LNCaP clone FGC (cell line): ENCODE results near the gene ASIC1.

Experiments used
- DNase-seq: peaks from one replicate; pipeline ENCODE4 v3.0.0-alpha.2; 2011; ENCODE audit warnings: low read depth
- H3K4me3 ChIP-seq: 2 replicates; pipeline ENCODE4 v1.5.1; 2011; ENCODE audit warnings: mild to moderate bottlenecking, low read depth, low read length, control low read depth
- TF ChIP-seq, protein P1 (sequence below): IDR thresholded peaks from 2 replicates; pipeline ENCODE4 v1.5.1; 2012; ENCODE audit warnings: mild to moderate bottlenecking; ENCODE audit not compliant: control insufficient read depth, insufficient read depth; ENCODE audit errors: extremely low read depth

Gene ASIC1

DNA sequence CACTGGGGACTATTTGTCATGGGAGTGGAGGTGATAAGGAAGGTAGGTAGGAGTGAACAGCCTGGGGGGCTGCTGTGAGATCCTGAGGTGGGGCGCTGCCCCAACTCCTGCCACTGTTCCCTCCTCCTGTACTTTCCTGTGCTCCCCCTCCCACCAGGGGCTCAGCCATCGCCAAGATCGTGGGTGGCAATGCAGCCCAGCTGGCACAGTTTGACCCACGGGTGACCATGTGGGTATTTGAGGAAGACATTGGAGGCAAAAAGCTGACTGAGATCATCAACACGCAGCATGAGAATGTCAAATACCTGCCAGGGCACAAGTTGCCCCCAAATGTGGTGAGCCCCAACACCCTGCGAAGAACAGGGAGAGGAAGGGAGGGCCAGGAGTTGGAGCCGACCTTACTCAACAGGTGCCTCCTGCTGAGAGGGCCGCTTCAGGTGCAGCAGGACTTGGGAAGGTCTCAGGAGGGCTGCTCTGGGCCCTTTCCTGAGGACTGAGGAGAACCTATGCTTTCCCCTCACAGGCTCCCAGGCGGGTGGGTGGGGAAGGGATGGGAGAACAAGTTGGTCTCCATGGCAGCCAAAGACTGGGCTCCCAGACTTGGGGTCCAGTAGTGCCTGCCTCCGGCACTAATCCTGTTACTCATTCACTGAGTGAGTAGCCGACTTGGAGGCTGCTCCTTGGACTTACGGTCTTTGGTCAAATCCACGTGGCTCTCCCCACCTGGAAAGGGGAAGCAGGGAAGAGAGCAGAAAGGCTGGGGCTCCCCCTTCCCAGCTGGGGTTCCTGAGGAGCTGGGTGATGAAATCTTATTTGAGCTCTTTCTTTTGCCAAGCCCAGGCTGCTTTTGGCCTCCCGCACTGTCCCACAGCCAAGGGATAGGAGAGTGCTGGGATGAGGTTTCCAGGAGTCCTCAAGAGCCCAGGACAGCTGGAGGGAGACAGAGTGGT, 47.3 kb downstream of the ASIC1 start:
- H3K4me3 ChIP-seq = no peak overlapping the region
- TF ChIP-seq, protein P1, sequence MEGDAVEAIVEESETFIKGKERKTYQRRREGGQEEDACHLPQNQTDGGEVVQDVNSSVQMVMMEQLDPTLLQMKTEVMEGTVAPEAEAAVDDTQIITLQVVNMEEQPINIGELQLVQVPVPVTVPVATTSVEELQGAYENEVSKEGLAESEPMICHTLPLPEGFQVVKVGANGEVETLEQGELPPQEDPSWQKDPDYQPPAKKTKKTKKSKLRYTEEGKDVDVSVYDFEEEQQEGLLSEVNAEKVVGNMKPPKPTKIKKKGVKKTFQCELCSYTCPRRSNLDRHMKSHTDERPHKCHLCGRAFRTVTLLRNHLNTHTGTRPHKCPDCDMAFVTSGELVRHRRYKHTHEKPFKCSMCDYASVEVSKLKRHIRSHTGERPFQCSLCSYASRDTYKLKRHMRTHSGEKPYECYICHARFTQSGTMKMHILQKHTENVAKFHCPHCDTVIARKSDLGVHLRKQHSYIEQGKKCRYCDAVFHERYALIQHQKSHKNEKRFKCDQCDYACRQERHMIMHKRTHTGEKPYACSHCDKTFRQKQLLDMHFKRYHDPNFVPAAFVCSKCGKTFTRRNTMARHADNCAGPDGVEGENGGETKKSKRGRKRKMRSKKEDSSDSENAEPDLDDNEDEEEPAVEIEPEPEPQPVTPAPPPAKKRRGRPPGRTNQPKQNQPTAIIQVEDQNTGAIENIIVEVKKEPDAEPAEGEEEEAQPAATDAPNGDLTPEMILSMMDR = no peak
- DNase-seq = no peak

DNA sequence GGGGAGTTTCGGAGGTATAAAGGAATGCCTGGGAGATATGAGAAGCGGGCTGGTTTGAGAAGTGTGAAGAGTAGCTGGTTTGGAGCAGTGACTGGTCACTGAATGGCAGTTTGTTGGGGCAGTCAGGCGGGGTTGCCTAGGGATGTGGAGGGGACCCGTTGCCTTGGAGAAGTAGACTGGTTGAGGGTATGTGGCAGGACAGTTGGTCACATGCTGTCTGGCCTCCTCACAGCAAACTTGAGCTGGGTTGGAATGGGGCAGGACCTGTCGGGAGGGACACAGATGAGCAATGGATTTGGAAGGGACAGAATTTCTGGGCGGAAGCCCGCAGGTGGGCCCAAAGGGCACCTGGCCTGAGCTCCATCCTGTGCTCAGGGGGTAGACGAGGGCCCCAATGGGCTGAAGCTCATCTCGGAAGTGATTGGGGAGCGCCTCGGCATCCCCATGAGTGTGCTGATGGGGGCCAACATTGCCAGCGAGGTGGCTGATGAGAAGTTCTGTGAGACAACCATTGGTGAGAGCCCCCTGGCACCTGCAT, 48.6 kb downstream of the ASIC1 start:
- H3K4me3 ChIP-seq = no peak overlapping the region
- TF ChIP-seq, protein P1 = no peak
- no peak for DNase-seq

DNA sequence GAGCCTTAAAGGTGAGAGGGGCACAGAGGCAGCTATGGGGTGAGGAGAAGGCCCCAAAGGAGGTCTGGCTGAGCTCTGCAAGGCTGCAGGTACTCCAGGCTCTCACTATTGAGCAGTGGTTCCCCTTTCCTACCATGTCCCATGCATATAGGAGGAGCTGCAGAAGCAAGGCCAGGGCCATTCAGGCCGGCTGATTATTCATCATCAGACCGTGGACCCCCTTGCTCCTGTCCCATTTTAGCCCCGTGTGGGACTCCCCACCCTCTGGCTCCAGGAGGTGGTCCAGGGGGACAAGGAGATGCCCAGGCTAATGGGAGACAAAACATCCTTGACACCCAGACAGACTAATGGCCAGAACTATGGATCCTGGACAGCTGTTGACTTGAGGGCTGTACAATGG, 49.5 kb downstream of the ASIC1 start:
- TF ChIP-seq, protein P1 = no peak
- DNase-seq = no peak
- H3K4me3 ChIP-seq = no peak overlapping the region

DNA sequence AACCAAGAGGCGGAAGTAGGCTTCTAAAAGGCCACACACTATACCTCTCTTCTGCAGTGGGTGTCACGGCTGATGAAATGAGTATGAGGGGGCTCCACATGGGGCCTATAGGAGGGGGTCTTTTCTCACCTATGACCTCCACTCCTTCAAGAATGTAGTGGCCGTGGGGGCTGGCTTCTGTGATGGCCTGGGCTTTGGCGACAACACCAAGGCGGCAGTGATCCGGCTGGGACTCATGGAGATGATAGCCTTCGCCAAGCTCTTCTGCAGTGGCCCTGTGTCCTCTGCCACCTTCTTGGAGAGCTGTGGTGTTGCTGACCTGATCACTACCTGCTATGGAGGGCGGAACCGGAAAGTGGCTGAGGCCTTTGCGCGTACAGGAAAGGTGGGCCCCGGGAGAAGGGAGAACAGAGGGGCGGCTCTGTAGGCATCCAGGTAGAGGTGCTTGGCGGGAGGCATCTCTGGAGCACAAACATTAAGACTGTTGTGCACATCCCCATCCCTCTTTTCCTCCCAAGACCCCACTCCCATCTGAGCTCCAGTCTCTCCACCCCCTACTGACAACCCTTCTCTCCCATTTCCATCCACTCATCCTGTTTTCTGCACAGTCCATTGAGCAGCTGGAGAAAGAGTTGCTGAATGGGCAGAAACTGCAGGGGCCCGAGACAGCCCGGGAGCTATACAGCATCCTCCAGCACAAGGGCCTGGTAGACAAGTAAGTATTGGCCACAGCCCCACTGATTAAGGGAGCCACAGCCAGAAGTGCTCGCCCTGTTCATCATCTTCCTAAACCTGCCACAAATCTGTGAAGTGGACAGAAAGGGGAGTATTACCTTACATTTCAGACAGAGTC, 50.2 kb downstream of the ASIC1 start:
- no peak overlapping the region for H3K4me3 ChIP-seq
- TF ChIP-seq, protein P1 = no peak
- DNase-seq = no peak

DNA sequence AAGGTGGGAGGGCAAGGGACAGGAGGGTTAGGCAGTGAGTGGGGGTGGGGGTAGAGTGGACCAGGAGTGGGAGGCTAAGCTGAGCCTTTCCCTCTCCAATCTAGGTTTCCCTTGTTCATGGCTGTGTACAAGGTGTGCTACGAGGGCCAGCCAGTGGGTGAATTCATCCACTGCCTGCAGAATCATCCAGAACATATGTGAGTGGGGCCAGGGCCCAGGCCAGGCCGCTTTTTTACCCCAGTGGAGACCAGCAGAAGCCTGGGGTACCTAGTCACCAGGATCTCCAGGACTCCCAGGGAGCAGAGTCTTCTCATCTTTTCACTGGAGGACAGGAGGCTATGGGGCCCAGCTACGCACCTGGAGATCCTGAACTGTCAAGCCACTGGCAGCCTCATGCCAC, 51.9 kb downstream of the ASIC1 start:
- H3K4me3 ChIP-seq = no peak overlapping the region
- no peak for DNase-seq
- TF ChIP-seq, protein P1 = no peak

DNA sequence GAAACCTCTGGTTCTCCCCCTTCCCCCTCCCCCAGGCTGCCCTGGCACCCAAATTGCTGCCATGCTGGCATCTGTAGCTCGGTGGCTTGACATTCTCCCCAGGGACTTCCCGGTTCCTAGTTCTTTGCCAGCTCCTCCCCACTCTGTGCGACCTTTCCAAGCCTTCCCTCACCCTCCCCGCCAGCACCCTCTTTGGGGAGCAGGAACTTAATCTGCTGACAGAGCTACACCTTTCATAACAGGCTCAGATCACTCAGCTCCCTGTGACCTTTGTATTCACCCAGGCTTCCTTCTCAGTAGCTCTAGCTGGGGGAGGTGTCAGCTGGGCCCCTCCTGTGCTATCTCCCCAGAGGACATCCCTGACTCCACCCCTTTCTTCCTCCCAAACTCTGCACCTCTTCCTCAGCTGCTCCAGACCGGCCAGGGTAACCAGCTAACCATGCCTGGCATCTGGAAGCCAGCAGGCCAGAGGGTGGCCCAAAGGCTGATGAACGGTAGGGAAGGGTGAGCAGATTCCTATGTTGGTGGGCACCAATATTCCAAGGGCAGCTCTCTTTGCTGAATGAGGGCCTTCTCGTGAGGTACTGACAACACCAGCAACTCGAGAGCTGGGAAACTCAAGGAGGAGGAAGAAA, 52.8 kb downstream of the ASIC1 start:
- DNase-seq = no peak
- TF ChIP-seq, protein P1 = no peak
- H3K4me3 ChIP-seq = 0 out of 2 replicates have a peak overlapping the region, but pooled peaks have one; percentile 5
